Suprapubic skin (tissue), 4 donors: ENCODE measurements around the gene XKR8.

Source experiments
- EP300 ChIP-seq: sonication (generic); formaldehyde crosslinking; IDR thresholded peaks from one replicate; pipeline ENCODE4 v1.6.1; 2017; ENCODE audit warnings: antibody characterized with exemption
- POLR2A ChIP-seq, 2 donors: fragments of 450-650 bp; IDR thresholded peaks; one replicate each; pipeline ENCODE4 v1.6.1; 2017; ENCODE audit warnings: antibody characterized with exemption in 2 of 2, mild to moderate bottlenecking in 2 of 2, moderate library complexity in 2 of 2
- POLR2AphosphoS5 ChIP-seq, 3 donors: sonication (generic); formaldehyde crosslinking; IDR thresholded peaks; one replicate each; pipeline ENCODE4 v1.6.1; 2017; ENCODE audit warnings: antibody characterized with exemption in 3 of 3
- TF ChIP-seq, protein P1 (sequence below), 2 donors: fragments of 200-600 bp in 1 of 2; fragments of 450-650 bp in 1 of 2; sonication (generic) in 1 of 2; IDR thresholded peaks; one replicate each; pipeline ENCODE4 v1.5.1; 2016 to 2019; ENCODE audit warnings: antibody characterized with exemption in 2 of 2, mild to moderate bottlenecking in 1 of 2, moderate library complexity in 1 of 2

DNA sequence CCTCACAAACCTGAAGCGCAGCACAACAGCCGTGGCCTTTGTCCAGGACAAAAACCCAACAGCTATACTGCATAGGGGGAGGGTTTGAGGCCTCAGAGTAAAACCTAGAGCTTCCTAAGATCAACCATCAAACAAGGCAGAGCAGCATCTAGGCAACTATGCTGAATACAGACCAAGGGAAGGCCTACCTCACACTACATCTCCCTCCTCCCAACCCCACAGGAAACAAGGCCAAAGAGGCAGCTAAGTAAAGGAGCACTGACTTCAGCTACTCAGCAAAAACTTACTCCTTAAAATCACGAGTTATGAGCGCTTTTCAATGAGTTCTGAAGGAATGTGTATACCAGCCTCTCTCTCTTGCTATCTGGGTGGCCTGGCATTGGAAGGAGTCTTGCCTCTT is 12.4 kb downstream of the XKR8 start:
- TF ChIP-seq, protein P1, sequence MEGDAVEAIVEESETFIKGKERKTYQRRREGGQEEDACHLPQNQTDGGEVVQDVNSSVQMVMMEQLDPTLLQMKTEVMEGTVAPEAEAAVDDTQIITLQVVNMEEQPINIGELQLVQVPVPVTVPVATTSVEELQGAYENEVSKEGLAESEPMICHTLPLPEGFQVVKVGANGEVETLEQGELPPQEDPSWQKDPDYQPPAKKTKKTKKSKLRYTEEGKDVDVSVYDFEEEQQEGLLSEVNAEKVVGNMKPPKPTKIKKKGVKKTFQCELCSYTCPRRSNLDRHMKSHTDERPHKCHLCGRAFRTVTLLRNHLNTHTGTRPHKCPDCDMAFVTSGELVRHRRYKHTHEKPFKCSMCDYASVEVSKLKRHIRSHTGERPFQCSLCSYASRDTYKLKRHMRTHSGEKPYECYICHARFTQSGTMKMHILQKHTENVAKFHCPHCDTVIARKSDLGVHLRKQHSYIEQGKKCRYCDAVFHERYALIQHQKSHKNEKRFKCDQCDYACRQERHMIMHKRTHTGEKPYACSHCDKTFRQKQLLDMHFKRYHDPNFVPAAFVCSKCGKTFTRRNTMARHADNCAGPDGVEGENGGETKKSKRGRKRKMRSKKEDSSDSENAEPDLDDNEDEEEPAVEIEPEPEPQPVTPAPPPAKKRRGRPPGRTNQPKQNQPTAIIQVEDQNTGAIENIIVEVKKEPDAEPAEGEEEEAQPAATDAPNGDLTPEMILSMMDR (IDR thresholded peaks at IDR 0.05): no peak
- TF ChIP-seq POLR2AphosphoS5 (IDR thresholded peaks at IDR 0.05): no peak
- TF ChIP-seq POLR2A (IDR thresholded peaks at IDR 0.05): no peak
- TF ChIP-seq EP300: no peak
